Germinal center (tissue), 1 donor: ENCODE measurements around the gene PARN.
A peak's percentile ranks its signal among the peaks of the same experiment; 100 is the strongest.
"Not testable (repeated sequence)": the region's sequence is repeated elsewhere in the genome, so short reads cannot be mapped to it uniquely, and the experiment has no call there.

Experiments used
- DNase-seq: peaks from one replicate; pipeline ENCODE4 v3.0.0; 2012; ENCODE audit warnings: mixed read lengths, low spot score

The PARN gene

GRCh38 chr16:14632693-14633569 lies 2.9 kb upstream of the PARN start, which contains the start of gene BFAR:
BFAR (plus strand) TSS chr16:14632951; CDS start chr16:14644347, 11,396 bp downstream.
- DNase-seq: peak; percentile 97

- not testable (repeated sequence) for DNase-seq
These were observed 715 bp upstream of the PARN start for GRCh38 chr16:14630620-14631330.

DNA sequence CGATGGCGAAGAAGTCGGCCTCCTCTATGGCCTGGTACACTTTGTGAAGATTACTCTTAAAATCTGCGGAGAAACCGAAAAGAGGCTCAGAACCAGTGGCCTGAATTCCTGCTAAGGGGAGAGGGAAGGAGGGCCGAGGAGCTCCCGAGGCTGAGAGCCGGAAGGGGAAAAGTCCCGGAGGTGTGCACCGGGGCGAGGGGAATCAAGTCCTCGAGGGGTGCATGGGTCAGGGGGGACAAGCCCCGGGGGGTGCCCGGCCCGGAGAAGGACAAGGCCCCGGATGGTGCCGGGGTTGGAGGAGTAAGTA lies 495 bp downstream of the PARN start:
- peak; percentile 23 for DNase-seq

DNA sequence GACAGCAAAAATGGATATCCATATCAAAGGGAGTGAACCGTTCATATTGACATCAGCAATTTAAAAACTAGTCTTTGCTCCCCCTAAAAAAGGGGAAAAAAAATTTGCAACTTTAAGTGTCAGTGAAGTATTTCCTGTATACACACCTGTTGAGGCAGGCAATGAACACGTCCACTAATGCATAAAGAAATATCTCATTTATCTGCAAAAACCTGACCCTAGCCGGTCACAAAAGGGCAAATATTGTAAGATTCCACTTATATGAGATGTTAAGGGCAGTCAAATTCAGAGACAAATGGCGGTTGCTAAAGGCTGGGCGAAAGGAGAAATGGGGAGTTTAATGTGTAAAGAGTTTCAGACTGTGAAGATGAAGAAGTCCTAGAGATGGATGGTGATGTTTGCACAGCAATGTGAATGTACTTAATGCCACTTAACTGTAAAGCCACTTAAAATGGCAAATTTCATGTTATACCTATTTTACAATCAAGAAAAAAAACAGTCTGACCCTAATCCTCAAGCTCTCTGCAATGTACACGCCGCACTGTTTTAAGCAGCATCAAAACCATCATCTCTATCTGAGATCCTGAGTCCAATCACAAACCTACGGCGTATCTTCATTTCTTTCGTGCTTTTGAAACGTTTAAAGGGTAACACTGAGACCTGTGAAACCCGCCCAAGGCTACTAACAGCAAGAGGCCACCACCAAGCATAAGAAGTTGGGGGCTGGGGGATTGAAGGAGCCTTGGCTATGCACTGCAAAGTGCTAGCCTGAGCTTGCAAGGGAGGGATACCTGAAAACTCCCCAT lies 1.1 kb downstream of the PARN start:
- DNase-seq: no peak

- no peak for DNase-seq
These were observed 3.0 kb downstream of the PARN start for GRCh38 chr16:14627078-14627477.

DNA sequence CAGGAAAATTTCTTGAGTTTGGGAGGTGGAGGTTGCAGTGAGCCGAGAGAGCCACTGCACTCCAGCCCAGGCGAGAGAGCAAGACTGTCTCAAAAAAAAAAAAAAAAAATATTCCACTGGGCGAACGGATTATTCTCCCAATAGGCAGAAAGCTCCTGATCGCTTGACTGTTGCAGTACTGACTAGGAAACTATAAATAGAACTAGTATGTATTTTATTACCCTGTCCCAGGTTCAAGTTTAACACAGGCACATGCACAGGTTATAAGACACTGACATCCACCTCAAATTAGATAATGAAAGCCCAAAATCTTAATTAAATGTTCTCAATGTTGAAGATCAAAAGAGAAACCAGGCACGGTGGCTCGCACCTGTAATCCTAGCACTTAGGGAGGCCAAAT lies 11.5 kb downstream of the PARN start:
- DNase-seq: no peak

DNA sequence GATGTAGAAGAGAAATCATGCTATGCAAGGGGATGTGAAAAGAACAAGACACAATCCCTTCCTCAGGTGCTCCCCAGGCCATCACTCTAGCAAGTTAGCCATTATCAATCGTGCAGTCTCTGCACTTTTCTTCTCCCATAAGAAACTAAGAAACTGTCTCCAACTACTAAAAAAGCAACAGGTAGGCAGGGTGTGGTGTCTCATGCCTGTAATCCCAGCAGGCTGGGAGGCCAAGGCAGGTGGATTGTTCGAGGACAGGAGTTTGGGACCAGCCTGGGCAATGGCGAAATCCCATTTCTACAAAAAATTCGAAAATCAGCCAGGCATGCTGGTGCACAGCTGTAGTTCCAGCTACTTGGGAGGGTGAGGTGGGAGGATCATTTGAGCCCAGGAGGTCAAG lies 13.8 kb downstream of the PARN start:
- no peak for DNase-seq

DNA sequence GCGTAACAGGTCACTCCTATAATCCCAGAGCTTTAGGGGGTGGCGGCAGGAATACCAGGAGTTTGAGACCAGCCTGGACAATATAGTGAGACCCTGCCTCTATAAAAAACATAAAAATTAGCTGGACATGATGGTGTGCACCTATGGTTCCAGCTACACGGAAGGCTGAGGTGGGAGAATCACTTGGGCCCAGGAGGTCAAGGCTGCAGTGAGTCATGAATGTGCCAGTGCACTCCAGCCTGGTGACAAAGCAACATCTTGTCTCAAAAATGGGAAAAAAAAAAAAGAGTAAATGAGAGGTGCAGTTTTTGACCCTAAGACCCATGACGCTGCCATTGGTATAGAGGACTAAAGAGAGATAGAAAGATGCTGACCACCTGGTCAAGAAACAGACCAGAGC lies 16.1 kb downstream of the PARN start:
- DNase-seq: no peak

GRCh38 chr16:14611660-14612059 lies 18.4 kb downstream of the PARN start:
- no peak for DNase-seq

DNA sequence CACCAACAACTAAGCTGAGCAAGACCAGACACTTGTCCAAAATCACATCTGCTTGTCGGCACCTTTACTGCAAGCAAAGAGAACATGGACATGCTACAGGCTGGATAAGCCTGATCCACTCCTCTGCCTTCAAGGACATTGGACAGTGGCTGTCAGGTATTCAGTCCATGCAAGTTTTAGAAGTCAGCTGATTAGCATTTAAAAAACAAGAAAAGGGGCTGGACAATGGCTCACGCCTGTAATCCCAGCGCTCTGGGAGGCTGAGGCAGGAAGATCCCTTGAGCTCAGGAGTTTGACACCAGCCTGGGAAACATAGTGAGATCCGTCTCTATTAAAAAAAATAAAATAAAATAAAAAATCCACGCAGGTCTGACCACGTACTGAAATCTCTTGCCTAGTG lies 20.3 kb downstream of the PARN start:
- no peak for DNase-seq

GRCh38 chr16:14608604-14609003 lies 21.5 kb downstream of the PARN start:
- DNase-seq: no peak

GRCh38 chr16:14608111-14608566 lies 21.9 kb downstream of the PARN start:
- DNase-seq: peak; percentile 50

DNA sequence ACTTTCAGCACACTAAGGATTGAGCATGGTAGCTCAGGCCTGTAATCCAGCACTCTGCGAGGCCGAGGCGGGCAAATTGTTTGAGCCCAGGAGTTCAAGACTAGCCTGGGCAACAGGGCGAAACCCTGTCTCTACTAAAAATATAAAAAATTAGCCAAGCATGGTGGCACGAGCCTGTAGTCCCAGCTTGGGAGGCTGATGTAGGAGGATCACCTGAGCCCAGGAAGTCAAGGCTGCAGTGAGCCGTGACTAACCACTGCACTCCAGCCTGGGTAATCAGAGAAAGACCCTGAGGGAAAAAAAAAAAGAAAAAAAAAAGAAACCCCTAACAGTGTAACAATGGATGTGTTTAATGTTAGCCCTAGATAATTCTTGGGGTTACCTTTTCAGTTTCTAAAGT lies 24.0 kb downstream of the PARN start:
- no peak for DNase-seq

- no peak for DNase-seq
These were observed 27.6 kb downstream of the PARN start for GRCh38 chr16:14602443-14602963.

- no peak for DNase-seq
These were observed 29.9 kb downstream of the PARN start for GRCh38 chr16:14600164-14600563.

- DNase-seq: peak; percentile 33
These were observed 43.3 kb downstream of the PARN start for GRCh38 chr16:14586637-14587305.

DNA sequence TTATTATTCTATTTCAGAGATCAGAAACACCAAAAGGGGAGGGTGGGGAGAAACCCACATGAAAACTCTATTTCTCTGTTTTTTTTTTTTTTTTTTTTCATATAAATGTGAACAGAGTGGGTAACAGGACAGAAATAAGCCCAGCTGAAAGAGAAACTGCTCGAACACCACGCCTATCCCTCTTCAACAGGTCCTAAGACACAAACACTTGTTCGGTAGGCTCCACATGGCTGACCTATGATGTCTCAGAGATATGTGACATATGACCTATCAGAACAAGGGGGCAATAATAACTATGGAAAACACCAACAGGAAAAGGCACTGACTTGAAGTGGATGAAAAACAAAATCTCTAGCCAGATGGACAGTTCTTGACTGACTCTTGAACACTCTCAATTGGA lies 44.8 kb downstream of the PARN start:
- DNase-seq: no peak

- DNase-seq: not testable (repeated sequence)
These were observed 49.1 kb downstream of the PARN start for GRCh38 chr16:14580926-14581325.

DNA sequence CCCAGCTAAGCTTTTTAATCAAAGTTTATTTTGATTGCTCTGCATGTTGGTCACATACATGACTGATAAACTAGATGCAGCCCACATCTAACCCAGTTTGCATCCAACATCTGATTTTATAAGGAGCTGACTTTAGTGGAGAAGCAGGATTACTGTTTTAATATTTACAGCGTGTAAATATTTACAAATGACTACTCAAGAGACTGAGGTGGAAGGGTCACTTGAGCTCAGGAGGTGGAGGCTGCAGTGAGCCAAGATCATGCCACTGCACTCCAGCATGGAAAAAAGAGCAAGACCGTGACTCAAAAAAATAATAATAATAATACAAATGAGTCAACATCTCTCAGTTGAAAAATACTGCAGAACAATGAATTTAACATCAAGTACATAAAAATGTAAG lies 50.8 kb downstream of the PARN start:
- DNase-seq: no peak

GRCh38 chr16:14576532-14576931 lies 53.5 kb downstream of the PARN start:
- DNase-seq: no peak

- no peak for DNase-seq
These were observed 54.0 kb downstream of the PARN start for GRCh38 chr16:14576069-14576468.
